ENCODE measurements around the gene AKR1C1.
"Not testable (repeated sequence)": the region's sequence is repeated elsewhere in the genome, so short reads cannot be mapped to it uniquely, and the experiment has no call there.

AKR1C1 gene

DNA sequence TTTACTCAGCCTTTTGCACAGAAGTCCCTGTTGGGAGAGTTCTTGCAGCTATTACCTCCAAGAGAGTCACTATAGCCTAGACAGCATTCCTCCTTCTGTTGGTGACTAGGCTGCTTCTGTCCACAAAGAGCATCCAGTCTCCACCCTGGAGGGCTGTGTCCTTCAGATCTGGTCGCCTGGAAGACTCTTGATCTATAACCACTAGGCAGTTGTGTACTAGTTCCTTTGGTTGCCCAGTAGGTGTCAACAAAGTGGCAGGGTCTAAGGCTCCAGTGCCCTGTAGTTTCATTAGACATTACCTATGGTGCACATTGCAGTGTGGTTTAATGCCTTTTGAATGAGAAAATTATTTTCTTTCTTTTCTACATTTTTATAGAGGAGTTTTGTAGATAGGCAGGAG lies 51.7 kb downstream of the AKR1C1 start:
- TF ChIP-seq, protein P1, sequence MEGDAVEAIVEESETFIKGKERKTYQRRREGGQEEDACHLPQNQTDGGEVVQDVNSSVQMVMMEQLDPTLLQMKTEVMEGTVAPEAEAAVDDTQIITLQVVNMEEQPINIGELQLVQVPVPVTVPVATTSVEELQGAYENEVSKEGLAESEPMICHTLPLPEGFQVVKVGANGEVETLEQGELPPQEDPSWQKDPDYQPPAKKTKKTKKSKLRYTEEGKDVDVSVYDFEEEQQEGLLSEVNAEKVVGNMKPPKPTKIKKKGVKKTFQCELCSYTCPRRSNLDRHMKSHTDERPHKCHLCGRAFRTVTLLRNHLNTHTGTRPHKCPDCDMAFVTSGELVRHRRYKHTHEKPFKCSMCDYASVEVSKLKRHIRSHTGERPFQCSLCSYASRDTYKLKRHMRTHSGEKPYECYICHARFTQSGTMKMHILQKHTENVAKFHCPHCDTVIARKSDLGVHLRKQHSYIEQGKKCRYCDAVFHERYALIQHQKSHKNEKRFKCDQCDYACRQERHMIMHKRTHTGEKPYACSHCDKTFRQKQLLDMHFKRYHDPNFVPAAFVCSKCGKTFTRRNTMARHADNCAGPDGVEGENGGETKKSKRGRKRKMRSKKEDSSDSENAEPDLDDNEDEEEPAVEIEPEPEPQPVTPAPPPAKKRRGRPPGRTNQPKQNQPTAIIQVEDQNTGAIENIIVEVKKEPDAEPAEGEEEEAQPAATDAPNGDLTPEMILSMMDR (IDR thresholded peaks at IDR 0.05; ENCODE audit: borderline replicate concordance, insufficient read depth, low read depth, low read length), result no peak
- H3K4me3 ChIP-seq (ENCODE audit: low read depth, low read length), result no peak overlapping the region

DNA sequence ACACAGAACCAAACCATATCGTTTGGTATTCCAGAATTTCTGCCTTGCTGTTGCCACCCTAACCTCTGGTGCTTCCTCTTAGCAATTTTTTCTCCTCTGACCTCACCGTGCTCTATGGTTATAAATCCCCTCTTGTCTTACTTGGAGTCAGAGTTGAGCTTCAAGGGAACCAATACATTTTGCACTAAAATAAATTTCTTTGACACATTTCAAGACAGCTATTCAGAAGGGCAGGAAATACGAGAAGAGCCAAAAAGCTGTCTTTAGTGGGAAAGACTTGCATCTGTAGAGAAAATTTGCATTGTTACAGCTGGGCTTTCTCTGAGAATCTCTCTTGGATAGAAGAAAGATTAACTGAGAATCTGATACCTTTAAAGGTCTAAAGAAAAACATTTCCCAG lies 54.9 kb downstream of the AKR1C1 start:
- TF ChIP-seq, protein P1 (IDR thresholded peaks at IDR 0.05; ENCODE audit: borderline replicate concordance, insufficient read depth, low read depth, low read length), result no peak
- no peak overlapping the region for H3K4me3 ChIP-seq (ENCODE audit: low read depth, low read length)

DNA sequence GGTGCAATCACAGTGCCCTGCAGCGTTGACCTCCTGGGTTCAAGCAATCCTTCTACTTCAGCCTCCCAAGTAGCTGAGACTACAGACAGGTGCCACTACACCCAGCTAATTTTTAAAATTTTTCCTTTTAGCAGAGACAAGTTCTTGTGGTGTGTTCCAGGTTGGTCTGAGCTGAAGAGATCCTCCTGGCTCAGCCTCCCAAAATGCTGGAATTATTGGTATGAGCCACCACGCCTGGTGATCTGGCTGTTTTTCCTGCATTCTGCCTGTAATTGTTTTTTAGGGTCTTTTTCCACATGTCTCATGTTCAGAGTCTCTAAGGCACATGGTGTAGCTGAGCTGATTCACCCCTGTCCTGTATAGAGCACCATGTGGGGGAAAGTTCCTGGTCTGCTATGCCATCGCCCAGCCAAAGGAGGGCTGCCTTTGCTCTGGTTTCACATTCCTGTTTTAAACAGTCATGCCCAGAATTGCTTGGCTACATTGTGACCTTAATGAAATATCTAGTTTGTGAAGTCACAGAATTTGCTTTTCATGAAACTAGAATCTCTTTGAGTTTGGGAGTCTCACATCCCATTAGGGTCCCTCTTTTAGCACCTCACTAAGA lies 55.6 kb downstream of the AKR1C1 start:
- H3K4me3 ChIP-seq (ENCODE audit: low read depth, low read length), result not testable (repeated sequence)

DNA sequence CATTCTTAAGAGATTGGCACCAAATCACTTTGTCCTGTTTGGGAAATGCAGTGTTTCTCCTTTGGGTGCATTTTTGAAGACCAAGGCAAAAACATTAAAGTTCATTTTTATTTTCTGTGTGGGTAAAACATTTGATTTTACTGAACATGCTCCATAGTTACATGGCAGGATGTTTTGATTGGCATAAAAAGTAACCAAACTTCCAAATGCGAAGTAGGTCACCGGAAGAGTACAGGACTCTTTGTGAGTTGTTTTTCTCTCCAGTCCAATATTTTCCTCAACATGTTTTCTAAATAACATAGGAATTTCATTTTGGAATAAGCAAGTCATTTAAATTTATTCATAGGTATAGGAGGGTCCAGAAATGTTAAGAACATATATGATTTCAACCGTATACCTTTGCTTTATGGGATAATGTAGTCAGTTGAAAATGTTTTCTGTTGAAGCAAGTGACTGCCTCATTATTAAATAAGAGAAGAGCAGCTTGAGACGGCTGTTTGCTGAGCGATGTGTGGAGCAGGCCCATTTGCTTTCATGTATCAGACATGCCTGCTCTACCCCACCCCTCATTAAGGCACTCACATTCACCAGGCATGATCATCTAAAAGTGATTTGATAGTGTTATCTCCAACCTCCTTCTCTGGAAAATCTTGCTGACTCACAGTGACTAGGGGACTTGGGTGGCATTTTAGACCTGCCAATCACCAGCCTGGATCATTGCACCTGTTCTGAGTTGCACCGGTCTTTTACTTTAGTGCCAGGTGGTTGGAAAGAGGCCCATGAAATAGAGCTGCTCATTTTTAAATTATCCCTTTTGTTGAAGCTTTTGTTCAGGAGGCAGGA lies 56.8 kb downstream of the AKR1C1 start:
- H3K4me3 ChIP-seq (ENCODE audit: low read depth, low read length), result not testable (repeated sequence)

DNA sequence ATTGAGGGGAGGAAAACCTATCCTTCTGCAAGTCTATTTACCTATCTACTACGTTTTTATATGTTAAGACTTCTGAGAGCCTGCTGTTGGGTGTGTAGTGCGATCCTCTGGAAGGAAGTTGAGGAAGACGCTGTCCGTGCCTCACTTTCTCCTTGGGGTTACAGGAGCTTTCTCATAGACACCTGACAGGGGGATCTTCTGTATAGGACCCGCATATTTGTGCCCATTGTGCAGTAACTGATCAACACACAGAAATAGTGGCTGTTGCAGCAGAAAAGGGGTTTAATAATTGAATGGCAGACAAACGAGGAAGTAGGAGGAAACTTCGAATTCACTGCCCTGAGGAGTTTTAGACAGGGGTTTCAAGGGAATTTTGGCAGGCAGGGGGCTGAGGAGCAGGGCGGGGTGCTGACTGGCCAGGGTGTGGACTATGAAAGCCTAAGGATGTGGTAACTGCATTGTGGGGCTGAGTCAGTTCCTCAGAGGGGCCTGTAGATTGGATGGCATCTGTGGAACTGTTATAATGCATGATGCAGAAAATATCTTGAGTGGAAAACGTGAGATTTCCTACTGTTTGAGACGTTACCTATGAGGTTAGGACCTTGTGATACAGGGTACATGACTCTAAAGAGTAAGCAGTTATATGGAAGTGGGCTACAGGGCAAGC lies 58.5 kb downstream of the AKR1C1 start:
- not testable (repeated sequence) for H3K4me3 ChIP-seq (ENCODE audit: low read depth, low read length)

DNA sequence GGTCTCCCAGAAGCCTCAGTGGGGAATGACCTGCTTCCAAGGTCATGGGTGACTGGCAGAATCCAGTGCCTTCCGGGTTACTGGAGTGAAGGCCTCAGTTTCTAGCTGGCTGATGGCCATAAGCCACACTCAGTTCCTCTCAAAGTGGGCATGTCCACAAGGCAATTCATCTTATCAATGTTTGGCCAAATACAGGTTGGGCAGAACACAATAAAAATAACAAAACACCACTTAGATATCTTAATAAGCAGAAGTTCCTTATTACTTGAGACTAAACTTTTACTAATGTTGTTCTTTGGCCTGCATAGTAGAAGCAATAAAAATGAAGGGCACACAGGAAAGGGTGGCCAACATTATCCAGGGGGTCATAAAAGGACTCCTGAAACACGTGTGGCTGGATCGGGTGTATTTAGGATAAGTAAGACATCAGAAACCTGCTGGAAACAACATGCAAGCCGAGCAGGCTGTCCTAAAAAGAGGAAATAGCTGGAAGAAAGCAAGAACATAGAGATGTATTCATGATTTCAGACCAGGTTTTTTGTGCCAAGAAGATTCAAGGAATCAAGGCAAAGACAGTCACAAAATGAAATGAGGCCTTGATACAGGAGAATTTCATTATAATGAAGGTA lies 60.1 kb downstream of the AKR1C1 start:
- H3K4me3 ChIP-seq (ENCODE audit: low read depth, low read length), result no peak overlapping the region
- TF ChIP-seq, protein P1 (IDR thresholded peaks at IDR 0.05; ENCODE audit: borderline replicate concordance, insufficient read depth, low read depth, low read length), result no peak

DNA sequence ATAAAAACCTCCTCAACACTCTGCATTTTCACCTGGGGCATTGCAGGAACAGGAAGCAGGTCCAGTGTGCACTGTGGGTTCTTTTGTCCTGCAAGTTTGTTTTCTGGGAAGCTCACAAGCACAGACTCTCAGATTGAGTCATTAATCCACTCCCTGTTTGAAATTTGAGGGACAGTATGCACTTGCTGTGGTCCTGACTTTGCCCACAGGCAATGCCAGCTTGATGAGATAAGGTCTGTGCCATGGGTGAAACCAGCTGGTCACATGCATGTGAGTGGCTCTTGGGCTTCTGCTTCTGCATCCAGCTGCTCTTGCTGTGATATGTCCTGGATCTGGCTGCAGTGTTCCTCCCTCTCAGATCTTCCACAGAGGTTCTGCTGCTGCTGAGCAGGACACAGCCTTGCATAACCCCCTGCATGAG lies 62.3 kb downstream of the AKR1C1 start:
- H3K4me3 ChIP-seq (ENCODE audit: low read depth, low read length), result not testable (repeated sequence)

DNA sequence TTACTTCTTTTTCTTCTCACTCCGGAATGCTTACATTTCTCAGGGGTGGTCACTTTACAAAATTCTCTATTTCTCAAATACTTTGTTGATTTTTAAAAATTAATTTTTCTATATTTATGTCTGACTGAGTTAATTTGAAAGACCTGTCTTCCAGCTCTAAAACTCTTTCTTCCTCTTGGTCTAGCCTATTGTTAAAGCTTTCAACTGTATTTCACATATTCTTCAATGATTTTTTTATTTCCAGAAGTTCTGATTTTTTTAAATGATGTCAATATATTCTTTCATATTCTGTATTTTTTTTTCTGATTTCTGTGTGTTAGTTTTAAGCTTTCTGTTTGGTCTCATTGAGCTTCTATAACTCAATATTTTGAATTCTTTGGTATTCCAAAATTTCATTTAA lies 67.8 kb downstream of the AKR1C1 start:
- TF ChIP-seq, protein P1 (IDR thresholded peaks at IDR 0.05; ENCODE audit: borderline replicate concordance, insufficient read depth, low read depth, low read length), result no peak
- H3K4me3 ChIP-seq (ENCODE audit: low read depth, low read length), result no peak overlapping the region

DNA sequence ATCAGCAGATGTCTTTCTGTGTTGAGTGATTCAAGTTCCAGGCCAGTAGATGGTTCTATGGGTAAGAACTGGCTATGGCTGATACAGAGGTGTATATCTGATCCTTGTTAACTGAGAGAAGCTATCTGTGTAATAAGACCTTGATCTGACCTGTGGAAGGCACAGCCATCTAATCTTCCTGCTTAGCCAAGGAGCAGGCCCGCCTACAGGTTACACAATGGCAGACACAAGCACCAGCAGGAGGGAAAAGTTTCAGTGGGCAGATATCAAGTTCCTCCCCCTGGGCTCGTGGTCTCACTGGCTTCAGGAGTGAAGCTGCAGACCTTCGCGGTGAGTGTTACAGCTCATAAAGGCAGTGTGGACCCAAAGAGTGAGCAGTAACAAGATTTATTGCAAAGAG lies 68.4 kb downstream of the AKR1C1 start:
- not testable (repeated sequence) for H3K4me3 ChIP-seq (ENCODE audit: low read depth, low read length)

DNA sequence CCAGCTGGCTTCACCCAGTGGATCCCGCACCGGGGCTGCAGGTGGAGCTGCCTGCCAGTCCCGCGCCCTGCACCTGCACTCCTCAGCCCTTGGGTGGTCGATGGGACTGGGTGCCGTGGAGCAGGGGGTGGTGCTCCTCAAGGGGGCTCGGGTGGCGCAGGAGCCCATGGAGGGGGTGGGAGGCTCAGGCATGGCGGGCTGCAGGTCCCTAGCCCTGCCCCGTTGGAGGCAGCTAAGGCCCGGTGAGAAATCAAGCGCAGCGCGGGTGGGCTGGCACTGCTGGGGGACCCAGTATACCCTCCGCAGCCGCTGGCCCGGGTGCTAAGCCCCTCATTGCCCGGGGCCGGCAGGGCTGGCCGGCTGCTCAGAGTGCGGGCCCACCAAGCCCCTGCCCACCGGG lies 69.2 kb downstream of the AKR1C1 start:
- not testable (repeated sequence) for H3K4me3 ChIP-seq (ENCODE audit: low read depth, low read length)
